Measurements from ENCODE around the gene ZNF462.

Gene ZNF462

GRCh38 chr9:106887066-106887465 is 24.1 kb downstream of the ZNF462 start:
- H3K79me2 ChIP-seq (ENCODE audit: insufficient read depth, low read depth) = no peaks in the 10 kb centered on the region

DNA sequence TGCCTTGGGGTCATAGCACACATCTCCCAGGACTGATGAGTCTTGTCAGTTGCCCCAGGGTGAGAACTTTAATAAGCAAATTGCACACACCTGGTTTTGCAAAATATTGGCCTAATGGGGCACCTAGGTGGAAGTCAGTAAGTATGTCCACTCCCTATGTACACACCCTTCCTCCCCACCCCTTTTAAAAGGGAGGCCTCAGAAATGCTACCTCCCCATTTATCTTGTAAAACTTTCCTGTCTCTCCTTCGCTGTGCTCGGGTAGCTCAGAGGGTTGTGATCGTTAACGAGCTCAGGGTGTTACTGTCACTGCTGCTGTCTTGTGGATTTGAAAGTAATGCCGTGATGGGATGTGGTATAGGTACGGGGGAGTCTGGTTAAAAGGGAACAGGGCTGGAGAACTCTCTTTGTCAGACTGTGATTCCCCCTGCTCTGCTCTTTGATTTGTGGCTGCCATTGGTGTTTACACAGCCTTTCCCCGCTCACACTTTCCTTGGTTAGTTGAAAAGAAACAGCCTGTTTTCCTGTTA is 26.2 kb downstream of the ZNF462 start:
- Histone ChIP-seq H3K4me3 (IDR thresholded peaks at IDR 0.05; ENCODE audit: insufficient read depth, low read depth, low read length) (no peak overlapping the region), H3K27me3 (ENCODE audit: insufficient read depth, low read depth) (no peaks in the 10 kb centered on the region), H3K9ac (no peak overlapping the region), H3K4me1 (ENCODE audit: low read depth, poor library complexity, severe bottlenecking) (no peaks in the 10 kb centered on the region), H2AFZ (ENCODE audit: low read depth) (no peak overlapping the region), H3K79me2 (ENCODE audit: insufficient read depth, low read depth) (no peaks in the 10 kb centered on the region), H4K20me1 (ENCODE audit: insufficient read depth) (no peaks in the 10 kb centered on the region), H3K27ac (no peak overlapping the region), H3K36me3 (ENCODE audit: insufficient read depth) (no peaks in the 10 kb centered on the region), H3K4me2 (no peak overlapping the region)
- TF ChIP-seq, protein P1, sequence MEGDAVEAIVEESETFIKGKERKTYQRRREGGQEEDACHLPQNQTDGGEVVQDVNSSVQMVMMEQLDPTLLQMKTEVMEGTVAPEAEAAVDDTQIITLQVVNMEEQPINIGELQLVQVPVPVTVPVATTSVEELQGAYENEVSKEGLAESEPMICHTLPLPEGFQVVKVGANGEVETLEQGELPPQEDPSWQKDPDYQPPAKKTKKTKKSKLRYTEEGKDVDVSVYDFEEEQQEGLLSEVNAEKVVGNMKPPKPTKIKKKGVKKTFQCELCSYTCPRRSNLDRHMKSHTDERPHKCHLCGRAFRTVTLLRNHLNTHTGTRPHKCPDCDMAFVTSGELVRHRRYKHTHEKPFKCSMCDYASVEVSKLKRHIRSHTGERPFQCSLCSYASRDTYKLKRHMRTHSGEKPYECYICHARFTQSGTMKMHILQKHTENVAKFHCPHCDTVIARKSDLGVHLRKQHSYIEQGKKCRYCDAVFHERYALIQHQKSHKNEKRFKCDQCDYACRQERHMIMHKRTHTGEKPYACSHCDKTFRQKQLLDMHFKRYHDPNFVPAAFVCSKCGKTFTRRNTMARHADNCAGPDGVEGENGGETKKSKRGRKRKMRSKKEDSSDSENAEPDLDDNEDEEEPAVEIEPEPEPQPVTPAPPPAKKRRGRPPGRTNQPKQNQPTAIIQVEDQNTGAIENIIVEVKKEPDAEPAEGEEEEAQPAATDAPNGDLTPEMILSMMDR (conservative IDR thresholded peaks at IDR 0.05; ENCODE audit: low read depth, low read length) = no peak

More at GRCh38 chr9:106887066-106887465, 24.1 kb downstream of the ZNF462 start:
- Histone ChIP-seq H3K27me3 (ENCODE audit: insufficient read depth, low read depth) (no peaks in the 10 kb centered on the region), H3K4me1 (ENCODE audit: low read depth, poor library complexity, severe bottlenecking) (peaks cover 6% of the 10 kb centered on the region), H4K20me1 (ENCODE audit: insufficient read depth) (no peaks in the 10 kb centered on the region), H3K9ac (no peak overlapping the region), H3K36me3 (ENCODE audit: insufficient read depth) (no peaks in the 10 kb centered on the region), H3K27ac (no peak overlapping the region), H3K4me2 (no peak overlapping the region), H3K4me3 (IDR thresholded peaks at IDR 0.05; ENCODE audit: insufficient read depth, low read depth, low read length) (no peak overlapping the region), H2AFZ (ENCODE audit: low read depth) (no peak overlapping the region)
- TF ChIP-seq, protein P1 (conservative IDR thresholded peaks at IDR 0.05; ENCODE audit: low read depth, low read length) = no peak

GRCh38 chr9:106890608-106891007 is 27.6 kb downstream of the ZNF462 start:
- no peak overlapping the region for H3K4me2 ChIP-seq
- no peak overlapping the region for H2AFZ ChIP-seq (ENCODE audit: low read depth)
- H3K4me3 ChIP-seq (IDR thresholded peaks at IDR 0.05; ENCODE audit: insufficient read depth, low read depth, low read length) = no peak overlapping the region
- H3K27me3 ChIP-seq (ENCODE audit: insufficient read depth, low read depth) = no peaks in the 10 kb centered on the region
- TF ChIP-seq, protein P1 (conservative IDR thresholded peaks at IDR 0.05; ENCODE audit: low read depth, low read length) = no peak
- no peak overlapping the region for H3K27ac ChIP-seq
- no peaks in the 10 kb centered on the region for H3K79me2 ChIP-seq (ENCODE audit: insufficient read depth, low read depth)
- no peaks in the 10 kb centered on the region for H3K36me3 ChIP-seq (ENCODE audit: insufficient read depth)
- H3K4me1 ChIP-seq (ENCODE audit: low read depth, poor library complexity, severe bottlenecking) = no peaks in the 10 kb centered on the region
- no peak overlapping the region for H3K9ac ChIP-seq
- H4K20me1 ChIP-seq (ENCODE audit: insufficient read depth) = no peaks in the 10 kb centered on the region

- H3K9ac ChIP-seq = no peak overlapping the region
- H3K4me2 ChIP-seq = no peak overlapping the region
- H3K79me2 ChIP-seq (ENCODE audit: insufficient read depth, low read depth) = no peaks in the 10 kb centered on the region
- H4K20me1 ChIP-seq (ENCODE audit: insufficient read depth) = no peaks in the 10 kb centered on the region
- H3K27ac ChIP-seq = no peak overlapping the region
- TF ChIP-seq, protein P1 (conservative IDR thresholded peaks at IDR 0.05; ENCODE audit: low read depth, low read length) = no peak
- no peaks in the 10 kb centered on the region for H3K4me1 ChIP-seq (ENCODE audit: low read depth, poor library complexity, severe bottlenecking)
- no peaks in the 10 kb centered on the region for H3K36me3 ChIP-seq (ENCODE audit: insufficient read depth)
- no peak overlapping the region for H2AFZ ChIP-seq (ENCODE audit: low read depth)
- H3K27me3 ChIP-seq (ENCODE audit: insufficient read depth, low read depth) = no peaks in the 10 kb centered on the region
- no peak overlapping the region for H3K4me3 ChIP-seq (IDR thresholded peaks at IDR 0.05; ENCODE audit: insufficient read depth, low read depth, low read length)
These were observed 28.3 kb downstream of the ZNF462 start for GRCh38 chr9:106891286-106891685.
